ENCODE results near the gene LGALS4.
A peak's percentile ranks its signal among the peaks of the same experiment; 100 is the strongest.
"Not testable (repeated sequence)": the region's sequence is repeated elsewhere in the genome, so short reads cannot be mapped to it uniquely, and the experiment has no call there.

The LGALS4 gene

DNA sequence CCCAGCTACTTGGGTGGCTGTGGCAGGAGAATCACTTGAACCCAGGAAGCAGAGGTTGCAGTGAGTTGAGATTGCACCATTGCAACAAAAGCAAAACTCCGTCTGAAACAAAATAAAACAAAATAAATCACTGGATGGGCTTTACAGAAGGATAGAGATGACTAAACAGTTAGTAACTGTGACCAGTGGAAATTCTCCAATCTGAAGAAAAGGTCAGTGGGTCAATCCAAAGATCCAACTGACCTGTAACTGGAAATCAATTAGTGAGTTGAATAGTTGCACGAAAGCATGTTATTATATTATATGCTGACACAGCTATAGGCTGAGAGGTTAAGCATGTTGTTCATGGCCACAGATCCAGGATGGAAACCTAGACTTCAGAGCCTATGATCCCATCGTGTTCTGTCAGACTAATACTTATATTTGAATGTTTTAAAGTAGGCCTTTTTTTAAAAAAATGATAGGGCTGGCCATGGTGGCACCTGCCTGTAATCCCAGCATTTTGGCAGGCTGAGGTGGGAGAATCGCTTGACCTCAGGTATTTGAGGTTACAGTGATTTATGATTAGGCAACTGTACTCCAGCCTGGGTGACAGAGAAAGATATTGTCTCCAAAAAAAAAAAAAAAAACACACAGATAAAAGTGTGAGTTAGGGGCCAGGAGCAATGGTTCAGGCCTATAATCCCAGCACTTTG is 17.4 kb upstream of the LGALS4 start:
- Histone ChIP-seq H3K4me3 (ENCODE audit: low read length) (no peak overlapping the region), H3K36me3 (ENCODE audit: control insufficient read depth, insufficient read depth, low read length) (no peaks in the 10 kb centered on the region), H3K27me3 (ENCODE audit: control insufficient read depth, insufficient read depth, low read length) (no peaks in the 10 kb centered on the region), H3K9me3 (ENCODE audit: control insufficient read depth, low read length) (no peaks in the 10 kb centered on the region), H3K9ac (ENCODE audit: low read length) (peak overlapping the region; percentile 77), H3K4me1 (ENCODE audit: control insufficient read depth, insufficient read depth, low read length) (peaks cover 14% of the 10 kb centered on the region)

DNA sequence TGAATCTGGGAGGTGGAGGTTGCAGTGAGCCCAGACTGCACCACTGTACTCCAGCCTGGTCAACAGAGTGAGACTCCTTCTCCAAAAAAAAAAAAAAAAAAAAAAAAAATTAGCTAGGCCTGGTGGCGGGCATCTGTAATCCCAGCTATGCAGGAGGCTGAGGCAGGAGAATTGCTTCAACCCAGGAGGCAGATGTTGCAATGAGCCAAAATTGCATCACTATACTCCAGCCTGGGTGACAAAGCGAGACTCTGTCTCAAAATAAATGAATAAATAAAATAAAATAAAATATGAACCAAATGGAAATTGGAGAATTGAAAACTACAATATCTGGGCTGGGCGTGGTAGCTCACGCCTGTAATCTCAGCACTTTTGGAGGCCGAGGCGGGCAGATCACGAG is 16.5 kb upstream of the LGALS4 start:
- not testable (repeated sequence) for H3K27me3 ChIP-seq (ENCODE audit: control insufficient read depth, insufficient read depth, low read length); H3K36me3 ChIP-seq (ENCODE audit: control insufficient read depth, insufficient read depth, low read length); H3K9ac ChIP-seq (ENCODE audit: low read length); H3K4me3 ChIP-seq (ENCODE audit: low read length); H3K9me3 ChIP-seq (ENCODE audit: control insufficient read depth, low read length)
- H3K4me1 ChIP-seq (ENCODE audit: control insufficient read depth, insufficient read depth, low read length), result peaks cover 14% of the 10 kb centered on the region

DNA sequence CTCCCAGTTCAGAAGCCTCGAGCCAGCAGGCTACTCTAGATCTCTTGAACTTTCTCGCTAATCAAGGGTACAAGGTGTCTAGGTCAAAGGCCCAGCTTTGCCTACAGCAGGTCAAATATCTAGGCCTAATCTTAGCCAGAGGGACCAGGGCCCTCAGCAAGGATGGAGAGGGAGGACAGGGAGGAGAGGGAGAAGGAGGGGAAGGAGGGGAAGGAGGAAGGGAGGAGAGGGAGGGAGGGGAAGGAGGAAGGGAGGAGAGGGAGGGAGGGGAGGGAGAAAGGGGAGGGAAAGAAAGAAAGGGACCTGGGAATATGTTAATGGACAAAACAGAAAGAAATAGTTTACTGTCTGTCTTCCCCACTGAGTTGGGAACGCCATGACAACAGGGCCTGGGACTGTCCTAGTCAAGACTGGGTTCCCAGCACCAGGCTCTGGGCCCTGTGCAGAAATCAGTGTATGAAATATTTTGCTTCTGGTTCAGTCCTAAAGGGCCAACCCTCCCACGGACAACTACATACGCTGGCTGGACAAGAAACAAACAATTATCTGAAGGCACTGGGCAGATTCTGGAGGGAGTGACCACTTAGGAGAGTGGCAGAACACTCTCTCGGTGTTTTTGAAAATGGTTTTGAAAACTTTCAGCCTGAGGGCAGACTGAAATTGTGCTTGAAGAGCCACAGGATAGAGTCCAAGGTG is 14.3 kb upstream of the LGALS4 start:
- H3K27me3 ChIP-seq (ENCODE audit: control insufficient read depth, insufficient read depth, low read length), result no peaks in the 10 kb centered on the region
- H3K4me1 ChIP-seq (ENCODE audit: control insufficient read depth, insufficient read depth, low read length), result peaks cover 8% of the 10 kb centered on the region
- no peaks in the 10 kb centered on the region for H3K36me3 ChIP-seq (ENCODE audit: control insufficient read depth, insufficient read depth, low read length)
- no peak overlapping the region for H3K9ac ChIP-seq (ENCODE audit: low read length)
- no peaks in the 10 kb centered on the region for H3K9me3 ChIP-seq (ENCODE audit: control insufficient read depth, low read length)
- H3K4me3 ChIP-seq (ENCODE audit: low read length), result no peak overlapping the region

GRCh38 chr19:38825936-38826335 is 13.2 kb upstream of the LGALS4 start:
- not testable (repeated sequence) for H3K36me3 ChIP-seq (ENCODE audit: control insufficient read depth, insufficient read depth, low read length); H3K4me1 ChIP-seq (ENCODE audit: control insufficient read depth, insufficient read depth, low read length); H3K4me3 ChIP-seq (ENCODE audit: low read length); H3K9me3 ChIP-seq (ENCODE audit: control insufficient read depth, low read length); H3K27me3 ChIP-seq (ENCODE audit: control insufficient read depth, insufficient read depth, low read length); H3K9ac ChIP-seq (ENCODE audit: low read length)

DNA sequence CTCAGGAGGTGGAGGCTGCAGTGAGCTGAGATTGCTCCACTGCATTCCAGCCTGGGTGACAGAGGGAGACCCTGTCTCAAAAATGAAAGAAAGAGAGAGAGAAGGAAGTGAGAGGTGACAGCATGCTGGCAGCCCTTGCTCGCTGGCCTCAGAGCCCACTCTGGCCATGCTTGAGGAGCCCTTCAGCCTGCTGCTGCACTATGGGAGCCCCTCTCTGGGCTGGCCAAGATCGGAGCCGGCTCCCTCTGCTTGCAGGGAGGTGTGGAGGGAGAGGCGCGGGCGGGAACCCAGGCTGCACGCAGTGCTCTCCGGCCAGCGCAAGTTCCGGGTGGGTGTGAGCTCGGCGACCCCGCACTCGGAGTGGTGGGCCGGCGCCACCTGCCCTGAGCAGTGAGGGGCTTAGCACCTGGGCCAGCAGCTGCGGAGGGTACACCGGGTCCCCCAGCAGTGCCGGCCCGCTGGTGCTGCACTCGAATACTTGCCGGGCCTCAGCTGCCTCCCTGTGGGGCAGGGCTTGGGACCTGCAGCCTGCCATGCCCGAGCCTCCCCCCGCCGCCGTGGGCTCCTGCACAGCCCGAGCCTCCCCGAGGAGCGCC is 8.6 kb upstream of the LGALS4 start:
- not testable (repeated sequence) for H3K9me3 ChIP-seq (ENCODE audit: control insufficient read depth, low read length); H3K36me3 ChIP-seq (ENCODE audit: control insufficient read depth, insufficient read depth, low read length); H3K9ac ChIP-seq (ENCODE audit: low read length); H3K27me3 ChIP-seq (ENCODE audit: control insufficient read depth, insufficient read depth, low read length); H3K4me3 ChIP-seq (ENCODE audit: low read length)
- peaks cover 40% of the 10 kb centered on the region for H3K4me1 ChIP-seq (ENCODE audit: control insufficient read depth, insufficient read depth, low read length)

DNA sequence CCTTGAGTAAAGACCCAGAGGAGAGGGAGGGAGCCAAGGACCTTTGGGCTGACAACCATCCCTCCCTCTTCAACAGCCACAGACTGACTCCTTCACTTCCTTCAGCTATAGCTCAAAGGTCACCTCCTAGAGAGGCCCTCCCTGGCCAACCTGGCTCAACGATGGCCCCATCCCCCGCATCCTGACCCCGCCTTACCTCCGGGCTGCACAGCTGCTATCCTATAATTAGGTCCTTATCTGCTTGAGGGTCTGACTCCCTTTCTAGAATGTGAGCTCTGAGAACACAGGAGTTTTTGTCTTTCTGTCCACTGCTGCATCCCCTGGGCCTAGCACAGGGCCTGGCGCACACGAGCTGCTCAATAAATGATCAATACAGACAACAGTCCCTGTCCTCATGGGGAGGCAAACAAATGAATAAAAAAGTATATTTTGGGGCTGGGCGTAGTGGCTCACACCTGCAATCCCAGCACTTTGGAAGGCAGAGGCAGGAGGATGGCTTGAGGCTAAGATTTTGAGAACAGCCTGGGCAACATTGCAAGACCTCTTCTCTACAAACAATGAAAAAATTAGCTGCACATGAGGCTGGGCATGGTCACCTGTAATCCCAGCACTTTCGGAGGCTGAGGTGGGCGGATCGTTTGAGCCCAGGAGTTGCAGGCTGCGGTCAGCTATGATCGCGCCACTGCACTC is 6.6 kb upstream of the LGALS4 start:
- Histone ChIP-seq H3K36me3 (ENCODE audit: control insufficient read depth, insufficient read depth, low read length) (peaks cover 4% of the 10 kb centered on the region), H3K9ac (ENCODE audit: low read length) (no peak overlapping the region), H3K4me1 (ENCODE audit: control insufficient read depth, insufficient read depth, low read length) (peaks cover 49% of the 10 kb centered on the region), H3K27me3 (ENCODE audit: control insufficient read depth, insufficient read depth, low read length) (no peaks in the 10 kb centered on the region), H3K4me3 (ENCODE audit: low read length) (no peak overlapping the region), H3K9me3 (ENCODE audit: control insufficient read depth, low read length) (no peaks in the 10 kb centered on the region)

GRCh38 chr19:38817081-38817480 is 4.3 kb upstream of the LGALS4 start:
- peaks cover 4% of the 10 kb centered on the region for H3K36me3 ChIP-seq (ENCODE audit: control insufficient read depth, insufficient read depth, low read length)
- no peaks in the 10 kb centered on the region for H3K27me3 ChIP-seq (ENCODE audit: control insufficient read depth, insufficient read depth, low read length)
- H3K4me1 ChIP-seq (ENCODE audit: control insufficient read depth, insufficient read depth, low read length), result peaks cover 49% of the 10 kb centered on the region
- no peak overlapping the region for H3K4me3 ChIP-seq (ENCODE audit: low read length)
- no peak overlapping the region for H3K9ac ChIP-seq (ENCODE audit: low read length)
- no peaks in the 10 kb centered on the region for H3K9me3 ChIP-seq (ENCODE audit: control insufficient read depth, low read length)

- peaks cover 4% of the 10 kb centered on the region for H3K36me3 ChIP-seq (ENCODE audit: control insufficient read depth, insufficient read depth, low read length)
- no peaks in the 10 kb centered on the region for H3K27me3 ChIP-seq (ENCODE audit: control insufficient read depth, insufficient read depth, low read length)
- H3K4me3 ChIP-seq (ENCODE audit: low read length), result no peak overlapping the region
- no peaks in the 10 kb centered on the region for H3K9me3 ChIP-seq (ENCODE audit: control insufficient read depth, low read length)
- H3K9ac ChIP-seq (ENCODE audit: low read length), result no peak overlapping the region
- H3K4me1 ChIP-seq (ENCODE audit: control insufficient read depth, insufficient read depth, low read length), result peaks cover 49% of the 10 kb centered on the region
Observed at GRCh38 chr19:38816131-38816750, 3.5 kb upstream of the LGALS4 start.

- Histone ChIP-seq H3K27me3 (ENCODE audit: control insufficient read depth, insufficient read depth, low read length) (no peaks in the 10 kb centered on the region), H3K9ac (ENCODE audit: low read length) (no peak overlapping the region), H3K36me3 (ENCODE audit: control insufficient read depth, insufficient read depth, low read length) (peaks cover 4% of the 10 kb centered on the region), H3K4me1 (ENCODE audit: control insufficient read depth, insufficient read depth, low read length) (peaks cover 43% of the 10 kb centered on the region), H3K4me3 (ENCODE audit: low read length) (no peak overlapping the region), H3K9me3 (ENCODE audit: control insufficient read depth, low read length) (no peaks in the 10 kb centered on the region)
Observed at GRCh38 chr19:38815059-38816001, 2.6 kb upstream of the LGALS4 start.

- not testable (repeated sequence) for H3K27me3 ChIP-seq (ENCODE audit: control insufficient read depth, insufficient read depth, low read length); H3K9ac ChIP-seq (ENCODE audit: low read length); H3K36me3 ChIP-seq (ENCODE audit: control insufficient read depth, insufficient read depth, low read length); H3K4me3 ChIP-seq (ENCODE audit: low read length); H3K9me3 ChIP-seq (ENCODE audit: control insufficient read depth, low read length)
- peaks cover 32% of the 10 kb centered on the region for H3K4me1 ChIP-seq (ENCODE audit: control insufficient read depth, insufficient read depth, low read length)
Observed at GRCh38 chr19:38813932-38814331, 1.2 kb upstream of the LGALS4 start.

- Histone ChIP-seq H3K4me1 (ENCODE audit: control insufficient read depth, insufficient read depth, low read length) (peaks cover 26% of the 10 kb centered on the region), H3K9ac (ENCODE audit: low read length) (peak overlapping the region; percentile 29), H3K27me3 (ENCODE audit: control insufficient read depth, insufficient read depth, low read length) (no peaks in the 10 kb centered on the region), H3K9me3 (ENCODE audit: control insufficient read depth, low read length) (no peaks in the 10 kb centered on the region), H3K4me3 (ENCODE audit: low read length) (peak overlapping the region; percentile 29), H3K36me3 (ENCODE audit: control insufficient read depth, insufficient read depth, low read length) (peaks cover 4% of the 10 kb centered on the region)
Observed at GRCh38 chr19:38813323-38813722, 578 bp upstream of the LGALS4 start.
